Esophagus squamous epithelium (tissue), 4 donors: ENCODE measurements around the gene SLC66A3.

Source experiments
- POLR2A ChIP-seq, 4 donors: fragments of 450-650 bp; IDR thresholded peaks; one replicate each; pipeline ENCODE4 v1.6.1; 2017; ENCODE audit warnings: antibody characterized with exemption in 4 of 4, mild to moderate bottlenecking in 4 of 4, moderate library complexity in 3 of 4
- TF ChIP-seq, protein P1 (sequence below), 6 experiments: fragments of 450-650 bp in 4 of 6; fragments of 200-600 bp in 2 of 6; sonication (generic) in 2 of 6; IDR thresholded peaks; one replicate each; pipeline ENCODE4 v1.5.1; 2016 to 2019; ENCODE audit warnings: antibody characterized with exemption in 6 of 6, mild to moderate bottlenecking in 4 of 6, moderate library complexity in 4 of 6

DNA sequence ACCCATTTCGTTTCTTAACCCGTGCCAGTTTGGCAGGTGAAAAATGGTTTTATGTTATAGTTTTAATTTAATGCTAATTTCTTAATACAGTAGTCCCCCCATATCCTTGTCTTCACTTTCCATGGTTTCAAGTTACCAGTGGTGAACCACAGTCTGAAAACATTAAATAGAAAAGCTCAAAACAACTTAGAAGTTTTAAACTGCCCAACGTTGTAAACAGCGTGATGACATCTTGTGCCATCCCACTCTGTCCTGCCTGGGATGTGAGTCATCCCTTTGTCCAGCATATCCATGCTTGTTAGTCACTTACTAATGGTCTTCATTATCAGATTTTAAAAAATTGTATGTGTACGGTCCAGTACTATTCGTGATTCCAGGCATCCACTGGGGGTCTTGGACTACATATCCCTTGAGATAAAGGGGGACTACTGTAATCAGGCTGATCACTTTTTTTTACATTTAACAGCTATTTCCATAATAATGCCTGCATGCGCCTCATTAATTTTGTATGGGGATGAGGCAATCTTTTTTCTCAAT, 31.9 kb downstream of the SLC66A3 start:
- TF ChIP-seq POLR2A (IDR thresholded peaks at IDR 0.05) = no peak
- TF ChIP-seq, protein P1, sequence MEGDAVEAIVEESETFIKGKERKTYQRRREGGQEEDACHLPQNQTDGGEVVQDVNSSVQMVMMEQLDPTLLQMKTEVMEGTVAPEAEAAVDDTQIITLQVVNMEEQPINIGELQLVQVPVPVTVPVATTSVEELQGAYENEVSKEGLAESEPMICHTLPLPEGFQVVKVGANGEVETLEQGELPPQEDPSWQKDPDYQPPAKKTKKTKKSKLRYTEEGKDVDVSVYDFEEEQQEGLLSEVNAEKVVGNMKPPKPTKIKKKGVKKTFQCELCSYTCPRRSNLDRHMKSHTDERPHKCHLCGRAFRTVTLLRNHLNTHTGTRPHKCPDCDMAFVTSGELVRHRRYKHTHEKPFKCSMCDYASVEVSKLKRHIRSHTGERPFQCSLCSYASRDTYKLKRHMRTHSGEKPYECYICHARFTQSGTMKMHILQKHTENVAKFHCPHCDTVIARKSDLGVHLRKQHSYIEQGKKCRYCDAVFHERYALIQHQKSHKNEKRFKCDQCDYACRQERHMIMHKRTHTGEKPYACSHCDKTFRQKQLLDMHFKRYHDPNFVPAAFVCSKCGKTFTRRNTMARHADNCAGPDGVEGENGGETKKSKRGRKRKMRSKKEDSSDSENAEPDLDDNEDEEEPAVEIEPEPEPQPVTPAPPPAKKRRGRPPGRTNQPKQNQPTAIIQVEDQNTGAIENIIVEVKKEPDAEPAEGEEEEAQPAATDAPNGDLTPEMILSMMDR (IDR thresholded peaks at IDR 0.05) = no peak
